SK-N-MC (cell line): ENCODE results near the gene SMIM33.
"Not testable (repeated sequence)": the region's sequence is repeated elsewhere in the genome, so short reads cannot be mapped to it uniquely, and the experiment has no call there.

ENCODE experiments used
- EZH2 ChIP-seq: fragments of 200-600 bp; sonication (generic); IDR thresholded peaks from one replicate; pipeline ENCODE4 v1.6.1; 2017; ENCODE audit warnings: antibody characterized with exemption
- FOXP2 ChIP-seq: optimal IDR thresholded peaks from 2 replicates; pipeline ENCODE3; 2011; ENCODE audit warnings: mild to moderate bottlenecking, moderate library complexity; ENCODE audit not compliant: insufficient read depth; ENCODE audit errors: extremely low read length, control extremely low read depth
- POLR2AphosphoS5 ChIP-seq: IDR thresholded peaks from 2 replicates; pipeline ENCODE4 v1.6.1; 2012; ENCODE audit warnings: mild to moderate bottlenecking, low read depth, low read length, borderline replicate concordance

DNA sequence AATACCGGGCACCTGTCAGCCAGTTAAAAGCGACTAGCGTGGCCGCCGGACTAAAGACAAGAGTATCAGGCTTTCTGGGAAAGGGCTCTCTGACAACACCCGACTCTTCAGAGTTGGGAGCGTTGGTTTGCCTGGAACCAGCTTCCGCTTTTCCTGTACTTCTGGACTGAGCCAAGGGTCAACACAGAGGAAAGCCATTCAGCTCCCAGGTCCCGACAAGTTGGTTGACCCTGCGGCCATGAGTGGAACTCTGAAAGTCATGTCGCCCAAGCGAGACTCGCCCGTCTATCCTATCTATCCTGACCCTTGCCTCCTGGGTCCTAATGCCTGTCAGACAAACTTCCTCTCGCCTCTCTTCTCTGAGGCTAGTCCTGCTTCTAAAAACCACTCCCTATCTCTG lies 33.1 kb downstream of the SMIM33 start:
- not testable (repeated sequence) for TF ChIP-seq FOXP2, POLR2AphosphoS5, EZH2
